K562 (cell line): ENCODE results near the gene PYROXD2. TPM values are rescaled to one million over a fixed set of nuclear protein-coding genes. Genes with fewer than 3 reads are reported as not detected.

ENCODE experiments used
- ARID3A ChIP-seq: IDR thresholded peaks from 2 replicates; pipeline ENCODE4 v1.6.1; 2012; ENCODE audit warnings: low read depth, low read length, improper control_type of control experiment, borderline replicate concordance
- ASH1L ChIP-seq: fragments of 450-650 bp; IDR thresholded peaks from 2 replicates; pipeline ENCODE4 v1.6.1; 2018; ENCODE audit warnings: borderline replicate concordance, mild to moderate bottlenecking, low read depth; ENCODE audit not compliant: partially characterized antibody
- C11orf30 ChIP-seq: fragments of 450-650 bp; IDR thresholded peaks from 2 replicates; pipeline ENCODE4 v1.6.1; 2016; ENCODE audit warnings: low read depth, mild to moderate bottlenecking
- CHAMP1 ChIP-seq: fragments of 450-650 bp; IDR thresholded peaks from 2 replicates; pipeline ENCODE4 v1.6.1; 2016; ENCODE audit warnings: mild to moderate bottlenecking
- CLOCK ChIP-seq: fragments of 250-450 bp; sonication (Bioruptor Pico); IDR thresholded peaks from 2 replicates; pipeline ENCODE4 v1.4.0; 2020; ENCODE audit warnings: mild to moderate bottlenecking, moderate library complexity, borderline replicate concordance
- EZH2 ChIP-seq: IDR thresholded peaks from 2 replicates; pipeline ENCODE4 v1.6.1; 2012; ENCODE audit warnings: low read depth, mild to moderate bottlenecking, inconsistent platforms, low read length, borderline replicate concordance
- GATA2 ChIP-seq: sonication (generic); formaldehyde crosslinking; IDR thresholded peaks from 2 replicates; pipeline ENCODE4 v1.4.0; 2020; ENCODE audit warnings: mild to moderate bottlenecking, missing genetic modification reagents
- MAFG ChIP-seq: fragments of 450-650 bp; conservative IDR thresholded peaks from 2 replicates; pipeline ENCODE4 v1.6.1; 2016; ENCODE audit warnings: missing genetic modification characterization, missing compliant biosample characterization
- MECOM ChIP-seq: fragments of 250-450 bp; sonication (Bioruptor Pico); IDR thresholded peaks from 2 replicates; pipeline ENCODE4 v1.8.0; 2022; ENCODE audit warnings: inconsistent platforms
- MEF2A ChIP-seq: IDR thresholded peaks from 2 replicates; pipeline ENCODE4 v1.6.1; 2011; ENCODE audit warnings: low read depth, mild to moderate bottlenecking, low read length, moderate library complexity; ENCODE audit not compliant: control insufficient read depth
- NFE2 ChIP-seq: IDR thresholded peaks from 2 replicates; pipeline ENCODE4 v1.6.1; 2014; ENCODE audit warnings: antibody characterized with exemption, low read depth
- RAD51 ChIP-seq: fragments of 450-650 bp; IDR thresholded peaks from 2 replicates; pipeline ENCODE4 v1.7.1; 2016; ENCODE audit warnings: low read depth, mild to moderate bottlenecking, borderline replicate concordance
- TAF9B ChIP-seq: fragments of 450-650 bp; IDR thresholded peaks from 2 replicates; pipeline ENCODE4 v1.6.1; 2018; ENCODE audit warnings: mild to moderate bottlenecking; ENCODE audit not compliant: partially characterized antibody
- THRA ChIP-seq: fragments of 450-650 bp; IDR thresholded peaks from 2 replicates; pipeline ENCODE4 v1.6.1; 2017; ENCODE audit warnings: mild to moderate bottlenecking, moderate library complexity
- ZBTB49 ChIP-seq: sonication (generic); formaldehyde crosslinking; IDR thresholded peaks from 2 replicates; pipeline ENCODE4 v1.8.0; 2022; ENCODE audit warnings: missing genetic modification reagents, mild to moderate bottlenecking, borderline replicate concordance
- ZNF175 ChIP-seq: fragments of 200-800 bp; sonication (Bioruptor generic); IDR thresholded peaks from 2 replicates; pipeline ENCODE4 v1.6.1; 2016; ENCODE audit warnings: low read depth, mild to moderate bottlenecking, missing genetic modification characterization, missing compliant biosample characterization
- polyA plus RNA-seq, 8 experiments: library from polyadenylated mRNA; depleted of rRNA in 4 of 8; stranded (reverse) in 5 of 8; unstranded in 3 of 8; fragments of >200 nt; fragmentation: Nextera tagmentation in 2 of 8; fragmentation: Illumina TruSeq in 1 of 8; extraction: Ambion mirVana in 2 of 8; extraction: Trizol in 1 of 8; gene quantifications; 2 replicates each; pipeline versions ENCODE4 v1.2.1 to v1.2.3, GENCODE V29; 2011 to 2014; ENCODE audit warnings: inconsistent platforms in 1 of 8, missing spikeins in 1 of 8
- total RNA-seq, 7 experiments: library from RNA; depleted of rRNA in 6 of 7; stranded (reverse); fragments of >200 nt in 6 of 7; fragmentation: Illumina TruSeq in 2 of 7; extraction: Trizol in 2 of 7; gene quantifications; 2 replicates each; pipeline versions ENCODE4 v1.2.1 to v1.2.3, GENCODE V29; 2011 to 2021; ENCODE audit warnings: low replicate concordance in 1 of 7

Gene PYROXD2
- total and polyA plus RNA-seq, 9 of the 15 experiments (the other 6 are each of a cell fraction or from before 2014, with no cell fraction given), result 0.14 to 1.4 (median 0.58) TPM

- TF ChIP-seq GATA2 (CRISPR knock-in tag), result peak; percentile 92
- no peak for TF ChIP-seq ASH1L
- TF ChIP-seq EZH2, result no peak
- peak; percentile 79 for TF ChIP-seq MAFG (tag)
- no peak for TF ChIP-seq THRA
- 0 out of 2 replicates have a peak, but pooled peaks have one; percentile 37 for TF ChIP-seq RAD51
- peak; percentile 79 for TF ChIP-seq MEF2A
- no peak for TF ChIP-seq ZBTB49
- TF ChIP-seq MECOM, result no peak
- no peak; the same call in 1 of the 2 replicates for TF ChIP-seq ZNF175 (CRISPR knock-in tag)
- peak; percentile 73; the same call in 1 of the 2 replicates for TF ChIP-seq CHAMP1
- peak; percentile 100 for TF ChIP-seq TAF9B
- TF ChIP-seq CLOCK (CRISPR knock-in tag), result no peak
- TF ChIP-seq ARID3A, result peak; percentile 93
- TF ChIP-seq C11orf30, result peak; percentile 82
- TF ChIP-seq NFE2, result peak; percentile 69
These were observed 46.0 kb upstream of the PYROXD2 start (continued) for GRCh38 chr10:98460837-98461499.
